Loucy (cell line): ENCODE data around the gene MKLN1.

Experiments
- H2AFZ ChIP-seq: fragments of 200-600 bp; sonication (generic); 2 replicates; pipeline ENCODE4 v1.6.0; 2016; ENCODE audit warnings: antibody characterized with exemption, mild to moderate bottlenecking, low read length, moderate library complexity
- H3F3A ChIP-seq: fragments of 200-600 bp; 2 replicates; pipeline ENCODE4 v1.6.0; 2016; ENCODE audit warnings: antibody characterized with exemption, low read depth, mild to moderate bottlenecking
- H3K27me3 ChIP-seq: fragments of 200-600 bp; sonication (generic); 2 replicates; pipeline ENCODE4 v1.6.1; 2014; ENCODE audit warnings: low read length, mild to moderate bottlenecking; ENCODE audit not compliant: insufficient read depth, poor library complexity, severe bottlenecking
- H3K36me3 ChIP-seq: fragments of 200-600 bp; sonication (generic); 2 replicates; pipeline ENCODE4 v1.6.1; 2016; ENCODE audit warnings: low read length; ENCODE audit not compliant: insufficient read depth
- H3K4me1 ChIP-seq: fragments of 200-600 bp; sonication (generic); 2 replicates; pipeline ENCODE4 v1.5.1; 2014; ENCODE audit warnings: low read length, mild to moderate bottlenecking; ENCODE audit not compliant: insufficient read depth, poor library complexity, severe bottlenecking
- H3K4me2 ChIP-seq: fragments of 200-600 bp; sonication (generic); 2 replicates; pipeline ENCODE4 v1.6.0; 2014; ENCODE audit warnings: antibody characterized with exemption, low read length, low read depth, mild to moderate bottlenecking; ENCODE audit not compliant: poor library complexity, severe bottlenecking
- H3K4me3 ChIP-seq: fragments of 200-600 bp; sonication (generic); 2 replicates; pipeline ENCODE4 v1.5.1; 2014; ENCODE audit warnings: low read length, mild to moderate bottlenecking, mixed read lengths; ENCODE audit not compliant: poor library complexity, severe bottlenecking
- H3K79me2 ChIP-seq: fragments of 200-600 bp; sonication (generic); 2 replicates; pipeline ENCODE4 v1.6.1; 2014; ENCODE audit warnings: low read length; ENCODE audit not compliant: insufficient read depth
- H3K9ac ChIP-seq: fragments of 200-600 bp; sonication (generic); 2 replicates; pipeline ENCODE4 v1.6.0; 2014; ENCODE audit warnings: mild to moderate bottlenecking, low read depth, low read length, moderate library complexity; ENCODE audit not compliant: poor library complexity, severe bottlenecking
- H3K9me2 ChIP-seq: fragments of 200-600 bp; sonication (generic); replicated peaks from 2 replicates; pipeline ENCODE4 v1.6.1; 2016; ENCODE audit warnings: low read depth, low read length, mixed read lengths
- H3K9me3 ChIP-seq: fragments of 200-600 bp; sonication (generic); 2 replicates; pipeline ENCODE4 v1.6.1; 2014; ENCODE audit warnings: mild to moderate bottlenecking, antibody characterized with exemption, low read length, low read depth; ENCODE audit not compliant: insufficient read depth
- H4K20me1 ChIP-seq: fragments of 200-600 bp; sonication (generic); 2 replicates; pipeline ENCODE4 v1.6.0; 2014; ENCODE audit warnings: antibody characterized with exemption, low read length, mild to moderate bottlenecking; ENCODE audit not compliant: insufficient read depth, poor library complexity, severe bottlenecking
- EZH2phosphoT487 ChIP-seq: fragments of 200-600 bp; IDR thresholded peaks from 2 replicates; pipeline ENCODE4 v1.6.1; 2018; ENCODE audit warnings: antibody characterized with exemption, mild to moderate bottlenecking, moderate library complexity, borderline replicate concordance
- TF ChIP-seq, protein P1 (sequence below): fragments of 200-600 bp; sonication (generic); conservative IDR thresholded peaks from 2 replicates; pipeline ENCODE4 v1.5.1; 2014; ENCODE audit warnings: mild to moderate bottlenecking, antibody characterized with exemption, low read length

MKLN1 gene

DNA sequence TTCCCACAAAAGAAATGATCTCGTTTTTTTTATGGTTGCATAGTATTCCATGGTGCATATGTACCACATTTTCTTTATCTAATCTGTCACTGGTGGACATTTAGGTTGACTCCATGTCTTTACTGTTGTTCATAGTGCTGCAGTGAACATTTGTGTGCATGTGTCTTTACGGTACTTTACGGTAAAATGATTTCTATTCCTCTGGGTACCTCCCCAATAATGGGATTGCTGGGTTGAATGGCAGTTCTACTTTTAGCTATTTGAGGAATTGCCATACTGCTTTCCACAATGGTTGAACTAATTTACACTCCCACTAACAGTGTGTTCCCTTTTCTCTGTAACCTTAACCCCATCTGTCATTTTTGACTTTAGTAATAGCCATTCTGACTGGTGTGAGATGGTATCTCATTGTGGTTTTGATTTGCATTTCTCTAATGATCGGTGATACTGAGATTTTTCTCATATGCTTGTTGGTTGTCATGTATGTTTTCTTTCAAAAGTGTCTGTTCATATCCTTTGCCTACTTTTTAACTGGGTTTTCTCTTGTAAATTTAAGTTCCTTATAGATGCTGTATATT lies 37.2 kb downstream of the MKLN1 start:
- Histone ChIP-seq H2AFZ (no peak overlapping the region), H3K4me3 (no peak overlapping the region), H3K4me2 (no peak overlapping the region), H3K36me3 (no peaks in the 10 kb centered on the region), H3F3A (no peaks in the 10 kb centered on the region), H3K27me3 (no peaks in the 10 kb centered on the region), H3K9me2 (no peaks in the 10 kb centered on the region), H3K79me2 (peaks cover 99% of the 10 kb centered on the region), H3K9me3 (no peaks in the 10 kb centered on the region), H4K20me1 (peaks cover 96% of the 10 kb centered on the region), H3K9ac (no peak overlapping the region), H3K4me1 (peaks cover 45% of the 10 kb centered on the region)
- no peak for TF ChIP-seq EZH2phosphoT487
- TF ChIP-seq, protein P1, sequence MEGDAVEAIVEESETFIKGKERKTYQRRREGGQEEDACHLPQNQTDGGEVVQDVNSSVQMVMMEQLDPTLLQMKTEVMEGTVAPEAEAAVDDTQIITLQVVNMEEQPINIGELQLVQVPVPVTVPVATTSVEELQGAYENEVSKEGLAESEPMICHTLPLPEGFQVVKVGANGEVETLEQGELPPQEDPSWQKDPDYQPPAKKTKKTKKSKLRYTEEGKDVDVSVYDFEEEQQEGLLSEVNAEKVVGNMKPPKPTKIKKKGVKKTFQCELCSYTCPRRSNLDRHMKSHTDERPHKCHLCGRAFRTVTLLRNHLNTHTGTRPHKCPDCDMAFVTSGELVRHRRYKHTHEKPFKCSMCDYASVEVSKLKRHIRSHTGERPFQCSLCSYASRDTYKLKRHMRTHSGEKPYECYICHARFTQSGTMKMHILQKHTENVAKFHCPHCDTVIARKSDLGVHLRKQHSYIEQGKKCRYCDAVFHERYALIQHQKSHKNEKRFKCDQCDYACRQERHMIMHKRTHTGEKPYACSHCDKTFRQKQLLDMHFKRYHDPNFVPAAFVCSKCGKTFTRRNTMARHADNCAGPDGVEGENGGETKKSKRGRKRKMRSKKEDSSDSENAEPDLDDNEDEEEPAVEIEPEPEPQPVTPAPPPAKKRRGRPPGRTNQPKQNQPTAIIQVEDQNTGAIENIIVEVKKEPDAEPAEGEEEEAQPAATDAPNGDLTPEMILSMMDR = no peak

GRCh38 chr7:131365838-131366237 lies 38.2 kb downstream of the MKLN1 start:
- H3K27me3 ChIP-seq = no peaks in the 10 kb centered on the region
- no peak overlapping the region for H3K4me3 ChIP-seq
- TF ChIP-seq, protein P1 = no peak
- no peak for TF ChIP-seq EZH2phosphoT487
- H3K9me2 ChIP-seq = no peaks in the 10 kb centered on the region
- H3K4me2 ChIP-seq = no peak overlapping the region
- no peaks in the 10 kb centered on the region for H3F3A ChIP-seq
- no peak overlapping the region for H2AFZ ChIP-seq
- H3K9ac ChIP-seq = no peak overlapping the region
- peaks cover 47% of the 10 kb centered on the region for H3K4me1 ChIP-seq
- peaks cover 96% of the 10 kb centered on the region for H4K20me1 ChIP-seq
- H3K9me3 ChIP-seq = no peaks in the 10 kb centered on the region
- H3K79me2 ChIP-seq = peaks cover 99% of the 10 kb centered on the region
- H3K36me3 ChIP-seq = no peaks in the 10 kb centered on the region

GRCh38 chr7:131369354-131369753 lies 41.7 kb downstream of the MKLN1 start:
- peaks cover 96% of the 10 kb centered on the region for H4K20me1 ChIP-seq

More at GRCh38 chr7:131369354-131369753, 41.7 kb downstream of the MKLN1 start:
- Histone ChIP-seq H3K9ac (no peak overlapping the region), H2AFZ (no peak overlapping the region), H3K27me3 (no peaks in the 10 kb centered on the region), H3K79me2 (peaks cover 99% of the 10 kb centered on the region), H3K9me2 (no peaks in the 10 kb centered on the region), H3K4me3 (no peak overlapping the region), H3F3A (no peaks in the 10 kb centered on the region), H3K36me3 (no peaks in the 10 kb centered on the region), H3K4me2 (no peak overlapping the region), H3K9me3 (no peaks in the 10 kb centered on the region), H3K4me1 (peaks cover 32% of the 10 kb centered on the region)
- TF ChIP-seq EZH2phosphoT487 = no peak
- TF ChIP-seq, protein P1 = no peak
